K562 (cell line): ENCODE results near the gene RNPEP. TPM values are rescaled to one million over a fixed set of nuclear protein-coding genes. Genes with fewer than 3 reads are reported as not detected.

Experiments
- ATAC-seq: fragments of 200-7000 bp; cut with Tn5 transposase; 3 replicates; pipeline ENCODE4 v1.9.1; 2020; ENCODE audit warnings: moderate library complexity
- BruUV-seq: library from RNA; stranded (reverse); fragments of 400-500 nt; replicated peaks from 2 replicates; lab custom pipeline; 2021; lab: Mats Ljungman, UMichigan
- CTCF ChIA-PET: fragments of 300-600 bp; formaldehyde crosslinking; extraction: SDS; loops from one replicate; lab custom pipeline; 2021; ENCODE audit warnings: low intra/inter-chr PET ratio; lab: Yijun Ruan, JAX
- POLR2A ChIA-PET: fragments of 300-600, 350-650 bp; sonication (Branson Sonifier 250); formaldehyde crosslinking; extraction: SDS; loops from one replicate; lab custom pipeline; 2021; ENCODE audit warnings: antibody characterized with exemption, inconsistent platforms; lab: Yijun Ruan, JAX
- DNase-seq, 4 experiments: peaks; one replicate each; pipeline versions ENCODE4 v3.0.0 to v3.0.0-alpha.2; 2011 to 2018; ENCODE audit warnings: low spot score in 3 of 4, mixed read lengths in 3 of 4; ENCODE audit errors: extremely low read depth in 1 of 4
- FAIRE-seq: peaks from 2 replicates; lab custom pipeline; 2011; peaks lifted over from hg19 to GRCh38; lab: Jason Lieb, UNC
- H2AFZ ChIP-seq: 2 replicates; pipeline ENCODE4 v1.6.0; 2011; ENCODE audit warnings: low read depth, low read length, control low read depth, inconsistent platforms
- H3K27ac ChIP-seq: fragments of 200-600 bp; 3 replicates; pipeline ENCODE4 v1.8.0; 2011; ENCODE audit warnings: low read depth, mild to moderate bottlenecking, control low read depth, inconsistent platforms, low read length, moderate library complexity, mixed read lengths; ENCODE audit errors: extremely low read depth
- H3K27me3 ChIP-seq, 2 experiments: fragments of 300-600 bp in 1 of 2; 2 replicates in 1 of 2; 3 replicates in 1 of 2; pipeline versions ENCODE4 v1.6.0 to v1.8.0; 2011; ENCODE audit warnings: inconsistent platforms in 2 of 2, low read length in 2 of 2, mild to moderate bottlenecking in 1 of 2, mixed read lengths in 1 of 2, moderate library complexity in 1 of 2; ENCODE audit not compliant: control insufficient read depth in 2 of 2, insufficient read depth in 2 of 2
- H3K36me3 ChIP-seq: fragments of 300-600 bp; 3 replicates; pipeline ENCODE4 v1.8.0; 2011; ENCODE audit warnings: mild to moderate bottlenecking, low read length, inconsistent platforms; ENCODE audit not compliant: control insufficient read depth, insufficient read depth
- H3K4me1 ChIP-seq, 2 experiments: fragments of 200-600 bp in 1 of 2; replicated peaks in 1 of 2; 2 replicates in 1 of 2; 3 replicates in 1 of 2; pipeline versions ENCODE4 v1.5.1 to v1.8.0; 2011; ENCODE audit warnings: inconsistent platforms in 2 of 2, low read length in 2 of 2, mild to moderate bottlenecking in 1 of 2, mixed read lengths in 1 of 2, moderate library complexity in 1 of 2; ENCODE audit not compliant: control insufficient read depth in 2 of 2, insufficient read depth in 2 of 2
- H3K4me2 ChIP-seq: 2 replicates; pipeline ENCODE4 v1.6.1; 2011; ENCODE audit warnings: low read length, control low read depth, inconsistent platforms, mixed read lengths; ENCODE audit not compliant: insufficient read depth
- H3K4me3 ChIP-seq: fragments of 200-600 bp; sonication (generic), shearing (Covaris generic); 2 replicates; pipeline ENCODE4 v1.5.1; 2016; ENCODE audit warnings: control low read depth, inconsistent platforms
- H3K79me2 ChIP-seq: fragments of 200-600 bp; 3 replicates; pipeline ENCODE4 v1.8.0; 2011; ENCODE audit warnings: low read length, inconsistent platforms; ENCODE audit not compliant: control insufficient read depth, insufficient read depth
- H3K9ac ChIP-seq, 2 experiments: 2 replicates each; pipeline versions ENCODE4 v1.6.0 to v1.6.1; 2011; ENCODE audit warnings: low read depth in 2 of 2, low read length in 2 of 2, control low read depth in 1 of 2, inconsistent platforms in 1 of 2, mild to moderate bottlenecking in 1 of 2, mixed read lengths in 1 of 2; ENCODE audit not compliant: insufficient read depth in 1 of 2
- H3K9me1 ChIP-seq: one replicate; pipeline ENCODE4 v1.6.0; 2011; ENCODE audit warnings: inconsistent platforms, mild to moderate bottlenecking, low read length, moderate library complexity; ENCODE audit not compliant: control insufficient read depth, insufficient read depth
- H3K9me3 ChIP-seq: replicated peaks from 2 replicates; pipeline ENCODE4 v1.5.1; 2011; ENCODE audit warnings: low read depth, low read length, inconsistent platforms; ENCODE audit not compliant: control insufficient read depth, insufficient read depth
- H4K20me1 ChIP-seq: replicated peaks from 2 replicates; pipeline ENCODE4 v1.6.1; 2011; ENCODE audit warnings: low read length, inconsistent platforms, mixed read lengths; ENCODE audit not compliant: control insufficient read depth, insufficient read depth
- ARID1B ChIP-seq: fragments of 450-650 bp; IDR thresholded peaks from 2 replicates; pipeline ENCODE4 v1.6.1; 2016; ENCODE audit warnings: antibody characterized with exemption, mild to moderate bottlenecking, inconsistent platforms
- BHLHE40 ChIP-seq: IDR thresholded peaks from 2 replicates; pipeline ENCODE4 v1.6.1; 2011; ENCODE audit warnings: low read length, improper control_type of control experiment
- C11orf30 ChIP-seq: fragments of 450-650 bp; IDR thresholded peaks from 2 replicates; pipeline ENCODE4 v1.6.1; 2016; ENCODE audit warnings: low read depth, mild to moderate bottlenecking
- CTBP1 ChIP-seq: fragments of 450-650 bp; IDR thresholded peaks from 2 replicates; pipeline ENCODE4 v1.6.1; 2016; ENCODE audit warnings: borderline replicate concordance
- ETS2 ChIP-seq: IDR thresholded peaks from 2 replicates; pipeline ENCODE4 v1.6.1; 2016; ENCODE audit warnings: borderline replicate concordance, missing genetic modification characterization, mild to moderate bottlenecking, moderate library complexity, missing compliant biosample characterization; ENCODE audit not compliant: poor library complexity, severe bottlenecking
- FOSL1 ChIP-seq: fragments of 200-800 bp; sonication (Bioruptor generic); conservative IDR thresholded peaks from 2 replicates; pipeline ENCODE4 v1.6.1; 2016; ENCODE audit warnings: missing genetic modification characterization, missing compliant biosample characterization
- HMG20A ChIP-seq: fragments of 450-650 bp; formaldehyde crosslinking; conservative IDR thresholded peaks from 2 replicates; pipeline ENCODE4 v1.4.0; 2020; ENCODE audit warnings: mild to moderate bottlenecking, mixed read lengths
- HNRNPH1 ChIP-seq: fragments of 200-400 bp; formaldehyde crosslinking; optimal IDR thresholded peaks from 2 replicates; pipeline ENCODE3; 2017; ENCODE audit warnings: low read depth, mild to moderate bottlenecking, low read length, moderate library complexity
- JUNB ChIP-seq: fragments of 450-650 bp; formaldehyde crosslinking; conservative IDR thresholded peaks from 2 replicates; pipeline ENCODE4 v1.4.0; 2020; ENCODE audit warnings: mild to moderate bottlenecking
- JUND ChIP-seq, 2 experiments: IDR thresholded peaks; 2 replicates in 1 of 2; 3 replicates in 1 of 2; pipeline ENCODE4 v1.6.1; 2011; ENCODE audit warnings: borderline replicate concordance in 2 of 2, low read depth in 2 of 2, low read length in 2 of 2, improper control_type of control experiment in 1 of 2, missing biosample characterization in 1 of 2, missing genetic modification characterization in 1 of 2, missing genetic modification reagents in 1 of 2
- MAFF ChIP-seq: IDR thresholded peaks from 2 replicates; pipeline ENCODE4 v1.6.1; 2012; ENCODE audit warnings: low read length, improper control_type of control experiment
- MTA2 ChIP-seq: fragments of 450-650 bp; IDR thresholded peaks from 2 replicates; pipeline ENCODE4 v1.6.1; 2016; ENCODE audit warnings: low read depth
- NCOA6 ChIP-seq: fragments of 450-650 bp; IDR thresholded peaks from 2 replicates; pipeline ENCODE4 v1.6.1; 2017; ENCODE audit warnings: mild to moderate bottlenecking
- NFE2L1 ChIP-seq: fragments of 450-650 bp; IDR thresholded peaks from 2 replicates; pipeline ENCODE4 v1.6.1; 2016; ENCODE audit warnings: missing genetic modification characterization, low read depth, mild to moderate bottlenecking, missing compliant biosample characterization, moderate library complexity, borderline replicate concordance
- NFIC ChIP-seq: fragments of 450-650 bp; IDR thresholded peaks from 2 replicates; pipeline ENCODE4 v1.6.1; 2017; ENCODE audit warnings: mild to moderate bottlenecking, inconsistent platforms
- NRF1 ChIP-seq, 2 experiments: fragments of 450-650 bp; IDR thresholded peaks in 1 of 2; conservative IDR thresholded peaks in 1 of 2; 2 replicates each; pipeline ENCODE4 v1.6.1; 2014; ENCODE audit warnings: mild to moderate bottlenecking in 2 of 2
- PHB ChIP-seq: fragments of 250-450 bp; sonication (Bioruptor Pico); IDR thresholded peaks from 2 replicates; pipeline ENCODE4 v1.5.0; 2021
- RBM15 ChIP-seq: fragments of 200-400 bp; formaldehyde crosslinking; IDR thresholded peaks from 2 replicates; pipeline ENCODE4 v1.6.1; 2018; ENCODE audit warnings: mild to moderate bottlenecking, low read length, moderate library complexity; ENCODE audit not compliant: insufficient read depth
- SMARCE1 ChIP-seq: fragments of 450-650 bp; IDR thresholded peaks from 2 replicates; pipeline ENCODE4 v1.7.1; 2016; ENCODE audit warnings: mild to moderate bottlenecking
- TAF1 ChIP-seq: IDR thresholded peaks from 2 replicates; pipeline ENCODE4 v1.6.1; 2011; ENCODE audit warnings: mild to moderate bottlenecking, low read length, moderate library complexity; ENCODE audit not compliant: insufficient read depth, control insufficient read depth, severe bottlenecking; ENCODE audit errors: extremely low read depth
- TCF3 ChIP-seq: sonication (generic); formaldehyde crosslinking; IDR thresholded peaks from 2 replicates; pipeline ENCODE4 v1.4.0; 2020; ENCODE audit warnings: mild to moderate bottlenecking, missing genetic modification reagents
- ZKSCAN8 ChIP-seq: fragments of 200-800 bp; sonication (Bioruptor generic); IDR thresholded peaks from 2 replicates; pipeline ENCODE4 v1.6.1; 2016; ENCODE audit warnings: missing genetic modification characterization, missing compliant biosample characterization
- ZNF165 ChIP-seq: fragments of 250-450 bp; sonication (Bioruptor Pico); IDR thresholded peaks from 2 replicates; pipeline ENCODE4 v1.4.0; 2020; ENCODE audit warnings: borderline replicate concordance
- ZNF316 ChIP-seq: fragments of 450-650 bp; IDR thresholded peaks from 2 replicates; pipeline ENCODE4 v1.6.1; 2016
- ZNF778 ChIP-seq: fragments of 450-650 bp; formaldehyde crosslinking; IDR thresholded peaks from 2 replicates; pipeline ENCODE4 v1.4.0; 2020; ENCODE audit warnings: mild to moderate bottlenecking, moderate library complexity
- WGBS: fragments of 100-300 bp; shearing (Covaris generic); methylation state at CpG from one replicate; pipeline ENCODE4 v1.1.6; 2016; ENCODE audit warnings: low coverage, mixed read lengths; ENCODE audit not compliant: insufficient coverage; ENCODE audit errors: missing lambda C conversion rate; 5-methylcytosine and 5-hydroxymethylcytosine counted together
- in situ Hi-C: fragments of 300-500 bp; cut with MboI; formaldehyde crosslinking; loops from 4 replicates; pipeline ENCODE4 v1.15.0; 2018; ENCODE audit warnings: inconsistent platforms, mixed read lengths
- intact Hi-C: fragments of 100-400 bp; cut with micrococcal nuclease; formaldehyde crosslinking; loops from 2 replicates; pipeline ENCODE4 v1.14.2; 2022
- polyA plus RNA-seq, 8 experiments: library from polyadenylated mRNA; depleted of rRNA in 4 of 8; stranded (reverse) in 5 of 8; unstranded in 3 of 8; fragments of >200 nt; fragmentation: Nextera tagmentation in 2 of 8; fragmentation: Illumina TruSeq in 1 of 8; extraction: Ambion mirVana in 2 of 8; extraction: Trizol in 1 of 8; gene quantifications; 2 replicates each; pipeline versions ENCODE4 v1.2.1 to v1.2.3, GENCODE V29; 2011 to 2014; ENCODE audit warnings: inconsistent platforms in 1 of 8, missing spikeins in 1 of 8
- total RNA-seq, 7 experiments: library from RNA; depleted of rRNA in 6 of 7; stranded (reverse); fragments of >200 nt in 6 of 7; fragmentation: Illumina TruSeq in 2 of 7; extraction: Trizol in 2 of 7; gene quantifications; 2 replicates each; pipeline versions ENCODE4 v1.2.1 to v1.2.3, GENCODE V29; 2011 to 2021; ENCODE audit warnings: low replicate concordance in 1 of 7

Gene RNPEP
- total and polyA plus RNA-seq, 9 of the 15 experiments (the other 6 are each of a cell fraction or from before 2014, with no cell fraction given) = 27.5 to 131 (median 63.4) TPM

- ChIA-PET CTCF (no interaction called here), POLR2A (interaction anchor here (0.6 to 2.0 kb wide), 2 partner anchors 10 to 157 kb away, joined by 3 to 8 read pairs; no protein-coding TSS in a partner anchor)
- in situ Hi-C loops = no loop called here
- BruUV-seq = no TSS peak
- DNase-seq = peak in 1 of 4 experiments; percentile 11
- H3K4me3 ChIP-seq = no peak overlapping the region
- H3K27ac ChIP-seq = no peak overlapping the region
- WGBS = 27% methylated on average over 5 of the region's 5 CpGs
- peaks cover 0 to 6% of the 10 kb centered on the region in 2 experiments; a peak in 2 of 5 replicates for H3K27me3 ChIP-seq
- no peak; the same call in 1 of the 3 replicates for ATAC-seq
- no peak for FAIRE-seq
- no peak overlapping the region for H3K4me2 ChIP-seq
- intact Hi-C loops = no loop called here
- H3K79me2 ChIP-seq = no peaks in the 10 kb centered on the region
- 0 out of 2 replicates have a peak, but pooled peaks cover 4% of the 10 kb centered on the region for H4K20me1 ChIP-seq
- no peaks in the 10 kb centered on the region for H3K9me1 ChIP-seq
- no peaks in the 10 kb centered on the region for H3K9me3 ChIP-seq
- H3K9ac ChIP-seq = no peak overlapping the region
- H3K4me1 ChIP-seq = peaks cover 8 to 12% of the 10 kb centered on the region in 2 experiments
- H3K36me3 ChIP-seq = no peaks in the 10 kb centered on the region
- no peak overlapping the region for H2AFZ ChIP-seq
- 0 out of 2 replicates have a peak, but pooled peaks have one; percentile 2 for TF ChIP-seq NFIC
- TF ChIP-seq NFE2L1 (tag) = peak; percentile 67; the same call in 1 of the 2 replicates
- TF ChIP-seq PHB (CRISPR knock-in tag) = no peak
- TF ChIP-seq ZNF316 = peak; percentile 99
- TF ChIP-seq BHLHE40 = peak; percentile 65
- TF ChIP-seq NRF1 (conservative IDR thresholded peaks at IDR 0.05 in 1 of 2, IDR thresholded peaks at IDR 0.05 in 1 of 2) = 0 out of 4 replicates have a peak, but pooled peaks of 1 of the 2 experiments have one; percentile 14
- peak; percentile 44; the same call in 1 of the 2 replicates for TF ChIP-seq SMARCE1
- peak; percentile 65; the same call in 1 of the 2 replicates for TF ChIP-seq MAFF
- TF ChIP-seq ARID1B = peak; percentile 28; the same call in 1 of the 2 replicates
- TF ChIP-seq NCOA6 = no peak
- TF ChIP-seq TCF3 (CRISPR knock-in tag) = peak; percentile 29; the same call in 1 of the 2 replicates
- TF ChIP-seq RBM15 = no peak
- no peak for TF ChIP-seq ZKSCAN8 (CRISPR knock-in tag)
- TF ChIP-seq HMG20A (CRISPR knock-in tag) = no peak
- peak; percentile 77 for TF ChIP-seq FOSL1
- no peak for TF ChIP-seq CTBP1
- no peak for TF ChIP-seq ETS2
- no peak for TF ChIP-seq ZNF778
- no peak for TF ChIP-seq HNRNPH1
- TF ChIP-seq MTA2 = no peak
- TF ChIP-seq JUNB = peak; percentile 87
- no peak for TF ChIP-seq ZNF165 (CRISPR knock-in tag)
- TF ChIP-seq TAF1 = no peak
- TF ChIP-seq JUND (IDR thresholded peaks at IDR 0.05; ENCODE audit: borderline replicate concordance, low read depth, low read length) = peak; percentile 64; the same call in 1 of the 2 replicates
- peak; percentile 69; the same call in 2 of the 3 replicates for TF ChIP-seq JUND (tag; IDR thresholded peaks at IDR 0.05; ENCODE audit: borderline replicate concordance, low read depth, low read length)
- peak; percentile 89 for TF ChIP-seq C11orf30
Observed at GRCh38 chr1:202029171-202029665, 46.8 kb downstream of the RNPEP start.
